Nephron (organoid): Measurements from ENCODE around the gene TMEM178A.

Experiments used
- H3K27ac Mint-ChIP-seq, 3 experiments: 2 replicates each; pipeline ENCODE4 v1.8.0; 2020; ENCODE audit warnings: mixed read lengths in 3 of 3, mild to moderate bottlenecking in 2 of 3, moderate library complexity in 1 of 3
- H3K27me3 Mint-ChIP-seq: 2 replicates; pipeline ENCODE4 v1.8.0; 2021; ENCODE audit warnings: low read depth, mild to moderate bottlenecking, moderate library complexity, mixed read lengths
- H3K36me3 Mint-ChIP-seq: 2 replicates; pipeline ENCODE4 v1.8.0; 2020; ENCODE audit warnings: low read depth, mixed read lengths
- H3K4me1 Mint-ChIP-seq: 2 replicates; pipeline ENCODE4 v1.8.0; 2020; ENCODE audit warnings: mixed read lengths
- H3K4me3 Mint-ChIP-seq, 3 experiments: 2 replicates each; pipeline ENCODE4 v1.8.0; 2020; ENCODE audit warnings: mild to moderate bottlenecking in 3 of 3, mixed read lengths in 3 of 3, moderate library complexity in 2 of 3
- H3K9me3 Mint-ChIP-seq: 2 replicates; pipeline ENCODE4 v1.8.0; 2020; ENCODE audit warnings: mixed read lengths
- TF ChIP-seq, protein P1 (sequence below), 3 experiments: fragments of 200-600 bp; sonication (generic); IDR thresholded peaks; one replicate each; pipeline ENCODE4 v1.5.0; 2021; ENCODE audit warnings: antibody characterized with exemption in 3 of 3; ENCODE audit not compliant: unreplicated experiment in 3 of 3

Gene TMEM178A

DNA sequence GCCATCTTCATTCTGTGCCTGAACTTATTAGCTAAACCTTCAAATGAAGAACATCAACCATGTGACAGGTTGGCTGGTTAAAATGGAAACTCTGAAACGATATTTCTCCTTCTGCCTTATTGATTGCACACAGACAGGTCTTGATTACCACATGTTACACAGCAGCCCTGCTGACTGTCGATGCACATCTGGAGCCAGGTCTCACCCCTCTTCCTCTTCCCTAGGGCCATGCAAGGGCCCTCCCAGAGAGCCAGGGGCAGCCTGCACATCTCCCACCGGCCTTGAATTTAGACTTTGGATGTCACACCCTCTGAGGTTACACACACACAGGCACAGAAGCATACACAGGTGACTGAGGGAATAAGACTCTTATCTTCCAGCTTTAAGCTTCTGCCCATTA, 45.1 kb downstream of the TMEM178A start:
- H3K4me3 Mint-ChIP-seq = no peak overlapping the region
- H3K4me1 Mint-ChIP-seq = peaks cover 4% of the 10 kb centered on the region
- peaks cover 17% of the 10 kb centered on the region for H3K36me3 Mint-ChIP-seq
- TF ChIP-seq, protein P1, sequence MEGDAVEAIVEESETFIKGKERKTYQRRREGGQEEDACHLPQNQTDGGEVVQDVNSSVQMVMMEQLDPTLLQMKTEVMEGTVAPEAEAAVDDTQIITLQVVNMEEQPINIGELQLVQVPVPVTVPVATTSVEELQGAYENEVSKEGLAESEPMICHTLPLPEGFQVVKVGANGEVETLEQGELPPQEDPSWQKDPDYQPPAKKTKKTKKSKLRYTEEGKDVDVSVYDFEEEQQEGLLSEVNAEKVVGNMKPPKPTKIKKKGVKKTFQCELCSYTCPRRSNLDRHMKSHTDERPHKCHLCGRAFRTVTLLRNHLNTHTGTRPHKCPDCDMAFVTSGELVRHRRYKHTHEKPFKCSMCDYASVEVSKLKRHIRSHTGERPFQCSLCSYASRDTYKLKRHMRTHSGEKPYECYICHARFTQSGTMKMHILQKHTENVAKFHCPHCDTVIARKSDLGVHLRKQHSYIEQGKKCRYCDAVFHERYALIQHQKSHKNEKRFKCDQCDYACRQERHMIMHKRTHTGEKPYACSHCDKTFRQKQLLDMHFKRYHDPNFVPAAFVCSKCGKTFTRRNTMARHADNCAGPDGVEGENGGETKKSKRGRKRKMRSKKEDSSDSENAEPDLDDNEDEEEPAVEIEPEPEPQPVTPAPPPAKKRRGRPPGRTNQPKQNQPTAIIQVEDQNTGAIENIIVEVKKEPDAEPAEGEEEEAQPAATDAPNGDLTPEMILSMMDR (IDR thresholded peaks at IDR 0.05; ENCODE audit: unreplicated experiment in 3 of 3) = no peak
- H3K9me3 Mint-ChIP-seq = no peaks in the 10 kb centered on the region
- H3K27me3 Mint-ChIP-seq = no peaks in the 10 kb centered on the region
- H3K27ac Mint-ChIP-seq = no peak overlapping the region

DNA sequence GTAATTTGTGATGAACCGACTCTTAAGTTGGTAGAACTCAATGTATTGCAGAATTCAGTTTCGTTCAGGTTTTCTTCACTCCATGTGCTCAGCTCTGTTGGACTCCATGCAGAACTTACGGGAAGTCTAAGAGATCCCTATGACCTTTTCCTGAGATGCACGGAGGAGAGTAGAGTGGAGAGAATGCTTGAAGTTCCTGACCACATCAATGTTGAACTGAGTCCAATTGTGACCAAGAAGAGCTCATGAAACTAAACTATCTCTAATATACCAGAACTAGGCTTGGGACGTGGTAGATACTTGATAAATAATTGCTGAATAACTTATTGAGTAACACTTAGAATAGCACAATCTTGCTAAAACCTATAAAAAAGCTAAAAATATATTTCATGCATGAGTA, 47.2 kb downstream of the TMEM178A start:
- Mint-ChIP-seq H3K27me3 (no peaks in the 10 kb centered on the region), H3K36me3 (peaks cover 13% of the 10 kb centered on the region), H3K4me1 (peaks cover 4% of the 10 kb centered on the region), H3K9me3 (no peaks in the 10 kb centered on the region), H3K27ac (no peak overlapping the region), H3K4me3 (no peak overlapping the region)
- TF ChIP-seq, protein P1 (IDR thresholded peaks at IDR 0.05; ENCODE audit: unreplicated experiment in 3 of 3) = no peak

DNA sequence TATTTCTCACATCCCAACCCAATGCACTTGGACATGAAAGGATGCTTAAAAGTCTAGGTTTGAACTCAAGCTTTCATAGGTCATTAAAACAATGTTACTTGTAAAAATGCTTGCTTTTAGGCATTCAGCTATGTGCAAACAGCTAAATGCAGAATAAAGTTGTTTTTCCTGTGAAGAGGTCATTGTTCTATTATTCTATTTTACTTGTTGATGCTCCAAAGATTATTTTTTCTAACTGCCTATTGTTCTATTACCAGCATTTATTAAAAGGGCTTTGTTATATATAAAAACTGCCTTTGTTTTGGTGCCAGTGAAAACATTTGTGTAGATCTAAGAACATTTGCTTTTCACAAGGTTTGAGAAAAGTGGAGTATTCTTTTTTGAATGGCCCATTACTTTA, 49.4 kb downstream of the TMEM178A start:
- no peaks in the 10 kb centered on the region for H3K27me3 Mint-ChIP-seq
- H3K36me3 Mint-ChIP-seq = peaks cover 11% of the 10 kb centered on the region
- TF ChIP-seq, protein P1 (IDR thresholded peaks at IDR 0.05; ENCODE audit: unreplicated experiment in 3 of 3) = no peak
- no peak overlapping the region for H3K4me3 Mint-ChIP-seq
- H3K9me3 Mint-ChIP-seq = no peaks in the 10 kb centered on the region
- H3K27ac Mint-ChIP-seq = no peak overlapping the region
- H3K4me1 Mint-ChIP-seq = peaks cover 4% of the 10 kb centered on the region

DNA sequence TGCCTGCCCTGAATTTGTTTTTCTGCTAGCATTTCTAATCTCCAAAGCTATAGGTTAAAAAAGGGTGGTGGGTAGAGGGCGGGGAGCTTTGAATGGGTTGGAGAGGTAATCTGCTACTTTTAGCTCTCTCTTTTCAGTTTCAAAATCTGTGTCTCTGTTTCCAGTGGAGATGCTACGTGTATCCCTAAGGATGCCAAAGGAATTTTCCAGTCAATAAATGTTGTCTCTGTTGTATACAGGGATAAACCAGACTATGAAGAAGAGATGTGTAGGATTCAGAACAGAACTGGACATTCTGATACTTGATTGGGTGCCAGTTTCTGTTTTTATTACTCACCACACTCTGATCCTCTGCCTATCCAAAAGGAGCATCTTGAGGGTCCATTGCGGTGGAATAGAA, 50.1 kb downstream of the TMEM178A start:
- peaks cover 4% of the 10 kb centered on the region for H3K4me1 Mint-ChIP-seq
- no peaks in the 10 kb centered on the region for H3K9me3 Mint-ChIP-seq
- TF ChIP-seq, protein P1 (IDR thresholded peaks at IDR 0.05; ENCODE audit: unreplicated experiment in 3 of 3) = no peak

DNA sequence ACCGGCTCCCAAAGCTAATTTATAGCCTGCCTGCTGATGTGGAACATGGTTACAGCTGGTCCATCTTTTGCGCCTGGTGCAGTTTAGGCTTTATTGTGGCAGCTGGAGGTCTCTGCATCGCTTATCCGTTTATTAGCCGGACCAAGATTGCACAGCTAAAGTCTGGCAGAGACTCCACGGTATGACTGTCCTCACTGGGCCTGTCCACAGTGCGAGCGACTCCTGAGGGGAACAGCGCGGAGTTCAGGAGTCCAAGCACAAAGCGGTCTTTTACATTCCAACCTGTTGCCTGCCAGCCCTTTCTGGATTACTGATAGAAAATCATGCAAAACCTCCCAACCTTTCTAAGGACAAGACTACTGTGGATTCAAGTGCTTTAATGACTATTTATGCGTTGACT, 51.4 kb downstream of the TMEM178A start:
- Mint-ChIP-seq H3K27ac (peak overlapping the region in 2 of 3 experiments; percentile 4 to 61), H3K27me3 (no peaks in the 10 kb centered on the region), H3K9me3 (no peaks in the 10 kb centered on the region), H3K4me3 (no peak overlapping the region), H3K36me3 (peaks cover 7% of the 10 kb centered on the region), H3K4me1 (peaks cover 4% of the 10 kb centered on the region)
- TF ChIP-seq, protein P1 (IDR thresholded peaks at IDR 0.05; ENCODE audit: unreplicated experiment in 3 of 3) = no peak

More for the DNA sequence above, 50.1 kb downstream of the TMEM178A start:
- H3K36me3 Mint-ChIP-seq = peaks cover 8% of the 10 kb centered on the region
- H3K27me3 Mint-ChIP-seq = no peaks in the 10 kb centered on the region
- no peak overlapping the region for H3K27ac Mint-ChIP-seq
- no peak overlapping the region for H3K4me3 Mint-ChIP-seq

DNA sequence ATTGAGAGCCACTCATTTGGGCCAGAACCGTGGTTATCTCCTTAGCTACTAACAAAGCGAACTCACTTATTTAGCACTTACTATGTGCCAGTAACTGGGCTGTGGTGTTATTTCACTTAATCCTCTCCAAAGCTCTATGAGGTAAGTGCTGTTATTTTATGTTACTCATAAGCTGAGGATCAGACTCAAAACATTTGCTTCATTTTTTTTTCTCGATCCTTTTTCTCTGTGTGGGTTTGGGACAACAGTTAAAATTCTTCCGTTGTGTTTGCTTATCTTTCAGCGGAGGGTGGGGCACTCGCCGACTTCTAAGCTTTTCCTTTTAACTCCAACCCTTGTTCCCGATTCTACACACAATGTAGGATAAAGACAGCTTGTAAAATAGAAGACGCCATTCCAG, 52.8 kb downstream of the TMEM178A start:
- Mint-ChIP-seq H3K4me3 (no peak overlapping the region), H3K9me3 (no peaks in the 10 kb centered on the region), H3K27me3 (no peaks in the 10 kb centered on the region), H3K4me1 (peaks cover 6% of the 10 kb centered on the region), H3K27ac (peak overlapping the region in 1 of 3 experiments; percentile 44), H3K36me3 (no peaks in the 10 kb centered on the region)
- TF ChIP-seq, protein P1 (IDR thresholded peaks at IDR 0.05; ENCODE audit: unreplicated experiment in 3 of 3) = no peak
